ENCODE data around the gene MRPL10. TPM values are rescaled to one million over a fixed set of nuclear protein-coding genes. Genes with fewer than 3 reads are reported as not detected.

MRPL10 gene
- polyA plus RNA-seq, 1 donor: 48.4 TPM

DNA sequence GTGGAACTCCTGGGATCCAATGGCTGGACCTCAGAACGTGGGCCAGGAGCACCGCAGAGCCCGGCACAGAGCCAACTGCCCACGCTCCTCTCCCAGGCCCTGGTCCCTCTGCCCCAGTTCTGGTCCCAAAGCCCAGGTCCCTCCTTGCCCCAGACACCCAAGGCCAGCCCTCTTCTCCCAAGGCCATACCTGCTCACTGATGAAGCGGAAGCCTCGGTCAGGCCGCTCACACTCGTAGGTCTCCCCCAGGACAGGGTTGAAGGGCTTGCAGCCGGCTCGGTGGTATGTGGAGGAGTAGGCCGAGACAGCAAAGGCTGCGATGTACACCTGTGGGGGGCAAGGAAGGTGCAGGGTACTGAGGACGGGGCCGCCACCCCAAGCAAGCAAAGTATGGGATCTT, 18.3 kb downstream of the MRPL10 start:
- no CpG with 5 or more reads among the region's 14 CpGs for WGBS (ENCODE audit: insufficient coverage, low lambda C conversion rate)
- Histone ChIP-seq H3K4me1 (ENCODE audit: control insufficient read depth, insufficient read depth, low read length) (peaks cover 23% of the 10 kb centered on the region), H3K9me3 (ENCODE audit: control insufficient read depth, low read depth, low read length) (no peaks in the 10 kb centered on the region), H3K36me3 (ENCODE audit: control insufficient read depth, insufficient read depth, low read length) (peaks cover 78% of the 10 kb centered on the region), H3K27me3 (ENCODE audit: control insufficient read depth, insufficient read depth, low read length) (no peaks in the 10 kb centered on the region), H3K27ac (ENCODE audit: low read length) (no peak overlapping the region), H3K4me3 (ENCODE audit: low read length) (no peak overlapping the region)
- no peak for DNase-seq

DNA sequence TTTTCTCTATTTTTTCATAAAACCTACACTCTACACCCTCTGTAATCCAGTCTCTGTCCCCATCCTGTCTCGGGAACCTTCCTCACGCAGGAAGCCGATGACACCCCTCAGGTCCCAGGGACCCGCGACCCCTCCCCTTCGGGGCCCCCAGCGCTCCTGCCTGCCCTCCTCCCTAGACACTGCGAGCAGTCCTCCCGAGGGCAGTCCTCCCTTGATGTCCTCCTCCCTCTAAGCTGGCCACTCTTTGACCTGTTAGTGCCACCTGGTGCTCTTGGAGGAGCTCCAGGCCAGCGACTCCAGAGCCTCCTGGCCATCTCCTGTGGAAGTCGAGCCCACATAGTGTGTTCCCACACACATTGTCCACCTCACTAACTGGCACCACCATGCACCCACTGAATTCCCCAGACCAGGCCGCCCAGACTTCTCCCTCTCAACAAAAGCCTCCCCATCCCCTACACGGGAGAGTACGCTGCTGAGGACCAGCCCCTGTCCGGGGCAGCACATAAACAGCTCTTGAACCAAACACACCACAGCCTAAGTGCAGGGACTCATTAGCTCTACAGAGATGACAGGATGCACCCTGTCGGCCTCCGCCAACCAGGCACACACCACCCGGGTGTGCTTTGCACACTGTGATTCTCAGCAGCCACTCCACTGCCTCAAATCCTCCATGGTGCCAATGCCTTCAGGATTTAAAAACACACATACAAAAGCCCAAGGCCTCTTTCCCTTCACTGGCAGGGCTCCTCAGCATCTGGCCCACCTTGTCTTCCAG, 19.0 kb downstream of the MRPL10 start:
- peaks cover 23% of the 10 kb centered on the region for H3K4me1 ChIP-seq (ENCODE audit: control insufficient read depth, insufficient read depth, low read length)
- no peak for DNase-seq
- no CpG with 5 or more reads among the region's 18 CpGs for WGBS (ENCODE audit: insufficient coverage, low lambda C conversion rate)
- H3K36me3 ChIP-seq (ENCODE audit: control insufficient read depth, insufficient read depth, low read length): peaks cover 78% of the 10 kb centered on the region
- H3K27ac ChIP-seq (ENCODE audit: low read length): no peak overlapping the region
- H3K9me3 ChIP-seq (ENCODE audit: control insufficient read depth, low read depth, low read length): no peaks in the 10 kb centered on the region
- H3K4me3 ChIP-seq (ENCODE audit: low read length): no peak overlapping the region
- no peaks in the 10 kb centered on the region for H3K27me3 ChIP-seq (ENCODE audit: control insufficient read depth, insufficient read depth, low read length)

DNA sequence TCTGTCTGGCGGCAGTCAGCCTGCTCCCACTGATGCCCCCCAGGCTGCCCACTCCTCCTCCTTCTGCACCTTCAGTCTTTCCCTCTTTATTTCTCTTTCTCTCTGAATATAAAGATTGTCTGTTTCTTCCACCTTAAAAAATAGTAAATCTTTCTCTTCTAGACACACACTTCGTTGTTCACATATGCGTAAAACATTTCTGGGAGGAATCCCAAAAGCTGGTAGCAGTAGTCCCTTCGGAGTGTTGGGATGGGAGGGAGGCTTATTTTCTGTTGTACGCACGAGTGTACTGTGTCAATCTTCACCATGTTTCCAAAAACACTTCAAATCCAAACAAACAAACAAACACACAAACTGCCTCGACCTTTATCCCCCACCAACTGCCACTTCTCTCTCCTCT, 19.6 kb downstream of the MRPL10 start:
- peaks cover 23% of the 10 kb centered on the region for H3K4me1 ChIP-seq (ENCODE audit: control insufficient read depth, insufficient read depth, low read length)
- no peaks in the 10 kb centered on the region for H3K27me3 ChIP-seq (ENCODE audit: control insufficient read depth, insufficient read depth, low read length)
- no peak overlapping the region for H3K4me3 ChIP-seq (ENCODE audit: low read length)
- H3K27ac ChIP-seq (ENCODE audit: low read length): no peak overlapping the region
- no peaks in the 10 kb centered on the region for H3K9me3 ChIP-seq (ENCODE audit: control insufficient read depth, low read depth, low read length)
- WGBS (ENCODE audit: insufficient coverage, low lambda C conversion rate): 67% methylated on average over 1 of the region's 7 CpGs
- DNase-seq: no peak
- H3K36me3 ChIP-seq (ENCODE audit: control insufficient read depth, insufficient read depth, low read length): peaks cover 80% of the 10 kb centered on the region

DNA sequence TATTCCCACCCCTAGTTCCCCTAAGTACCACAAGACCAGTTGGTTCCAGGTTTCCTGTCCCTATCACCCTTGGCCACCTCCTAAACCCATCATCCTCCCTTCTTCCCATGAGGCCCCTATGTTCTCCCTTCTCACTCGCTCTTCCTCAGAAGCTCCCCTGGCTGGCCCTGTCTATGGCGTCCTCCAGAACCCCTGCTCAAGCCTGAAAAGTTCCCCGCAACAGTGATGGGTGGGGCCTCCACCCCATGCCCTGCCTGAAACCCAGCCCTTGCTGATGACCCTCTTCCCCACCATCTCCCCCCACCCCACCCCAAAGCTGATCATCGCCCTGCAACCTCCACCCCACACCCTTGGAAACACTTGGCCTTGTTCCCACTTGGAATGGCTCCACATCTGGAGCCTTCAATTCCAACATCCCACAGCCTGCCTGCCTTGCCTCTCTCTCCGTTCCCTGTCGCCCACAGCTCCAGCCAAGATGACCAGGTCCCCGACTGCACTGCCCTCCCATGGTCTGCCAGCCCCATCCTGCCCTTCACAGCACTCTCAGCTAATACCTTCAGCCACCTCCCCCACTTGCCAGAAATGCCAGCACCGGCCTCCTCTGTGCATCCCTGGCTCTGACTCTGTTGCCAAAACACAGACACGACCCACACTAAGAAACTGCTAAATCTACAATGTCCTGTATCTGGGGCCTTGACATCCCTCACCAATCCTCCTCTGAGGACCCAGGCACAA, 20.3 kb downstream of the MRPL10 start:
- DNase-seq: no peak
- peak overlapping the region; percentile 26 for H3K27ac ChIP-seq (ENCODE audit: low read length)
- no peaks in the 10 kb centered on the region for H3K9me3 ChIP-seq (ENCODE audit: control insufficient read depth, low read depth, low read length)
- H3K36me3 ChIP-seq (ENCODE audit: control insufficient read depth, insufficient read depth, low read length): peaks cover 76% of the 10 kb centered on the region
- WGBS (ENCODE audit: insufficient coverage, low lambda C conversion rate): no CpG with 5 or more reads among the region's 9 CpGs
- H3K27me3 ChIP-seq (ENCODE audit: control insufficient read depth, insufficient read depth, low read length): no peaks in the 10 kb centered on the region
- H3K4me1 ChIP-seq (ENCODE audit: control insufficient read depth, insufficient read depth, low read length): peaks cover 23% of the 10 kb centered on the region
- no peak overlapping the region for H3K4me3 ChIP-seq (ENCODE audit: low read length)

DNA sequence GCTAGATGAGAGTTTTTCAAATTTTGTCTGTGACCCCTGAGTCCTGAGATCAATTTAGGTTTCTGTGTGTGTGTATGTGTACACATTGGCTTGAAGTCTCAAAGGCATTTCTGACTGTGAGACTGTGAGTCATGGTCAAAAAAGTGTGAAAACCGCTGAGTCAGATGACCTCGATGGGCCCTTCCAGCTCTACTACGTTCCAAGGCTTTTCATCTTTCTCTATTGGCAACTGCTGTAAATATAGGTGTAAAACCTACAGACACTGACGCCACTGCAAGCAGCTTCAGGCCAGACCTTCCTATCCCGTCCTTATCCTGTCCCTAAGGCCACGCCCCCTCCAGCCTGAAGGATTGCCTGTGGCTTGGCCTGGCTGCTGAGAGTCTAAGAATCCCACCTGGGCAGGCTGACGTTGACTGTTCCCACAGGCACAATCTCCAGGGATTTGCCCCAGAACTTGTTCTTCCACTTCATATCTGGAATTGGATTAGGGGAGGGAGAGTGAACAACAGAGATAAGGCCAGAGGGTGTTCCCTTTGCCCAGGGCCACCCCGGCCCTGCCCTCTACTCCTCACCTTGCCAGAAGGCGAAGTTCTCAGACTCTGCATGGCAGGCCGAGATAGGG, 21.0 kb downstream of the MRPL10 start:
- Histone ChIP-seq H3K4me1 (ENCODE audit: control insufficient read depth, insufficient read depth, low read length) (peaks cover 23% of the 10 kb centered on the region), H3K27me3 (ENCODE audit: control insufficient read depth, insufficient read depth, low read length) (no peaks in the 10 kb centered on the region), H3K36me3 (ENCODE audit: control insufficient read depth, insufficient read depth, low read length) (peaks cover 68% of the 10 kb centered on the region), H3K4me3 (ENCODE audit: low read length) (no peak overlapping the region), H3K27ac (ENCODE audit: low read length) (peak overlapping the region; percentile 26), H3K9me3 (ENCODE audit: control insufficient read depth, low read depth, low read length) (no peaks in the 10 kb centered on the region)
- DNase-seq: peak; percentile 81 to 93
- no CpG with 5 or more reads among the region's 10 CpGs for WGBS (ENCODE audit: insufficient coverage, low lambda C conversion rate)

DNA sequence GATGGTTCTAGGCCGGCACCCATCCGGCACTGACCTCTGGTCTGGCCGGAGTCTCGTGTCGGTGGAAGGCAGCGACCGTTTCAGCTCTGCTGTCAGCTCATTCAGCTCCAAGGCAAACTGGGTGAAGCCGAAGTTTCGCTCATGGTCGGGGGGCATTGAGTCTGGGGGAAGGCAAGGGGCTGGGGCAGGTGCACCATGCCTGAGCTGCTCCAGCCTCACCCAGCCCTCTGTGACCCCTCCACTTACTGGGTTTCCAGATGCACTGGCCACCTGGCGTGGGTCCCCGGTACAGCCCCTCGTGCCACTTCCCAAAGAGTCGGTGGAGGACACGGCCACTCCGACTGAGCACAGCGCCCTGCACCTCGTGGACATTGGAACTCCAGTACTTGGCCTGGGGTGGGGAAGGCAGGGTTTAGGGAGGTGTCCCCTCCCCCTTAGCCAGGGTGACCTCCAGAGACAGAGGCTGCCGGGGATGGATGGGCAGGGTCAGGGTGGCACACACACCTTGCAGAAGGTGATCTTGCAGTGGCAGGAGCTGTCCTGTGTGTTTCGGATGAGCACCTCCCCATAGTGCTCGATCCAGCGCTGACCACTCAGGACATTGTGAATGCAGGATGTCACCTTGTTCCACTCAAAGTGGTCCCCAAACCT, 22.4 kb downstream of the MRPL10 start:
- no peak overlapping the region for H3K27ac ChIP-seq (ENCODE audit: low read length)
- WGBS (ENCODE audit: insufficient coverage, low lambda C conversion rate): no CpG with 5 or more reads among the region's 22 CpGs
- peaks cover 55% of the 10 kb centered on the region for H3K36me3 ChIP-seq (ENCODE audit: control insufficient read depth, insufficient read depth, low read length)
- no peak for DNase-seq
- H3K4me1 ChIP-seq (ENCODE audit: control insufficient read depth, insufficient read depth, low read length): peaks cover 23% of the 10 kb centered on the region
- H3K4me3 ChIP-seq (ENCODE audit: low read length): no peak overlapping the region
- H3K9me3 ChIP-seq (ENCODE audit: control insufficient read depth, low read depth, low read length): no peaks in the 10 kb centered on the region
- H3K27me3 ChIP-seq (ENCODE audit: control insufficient read depth, insufficient read depth, low read length): no peaks in the 10 kb centered on the region

DNA sequence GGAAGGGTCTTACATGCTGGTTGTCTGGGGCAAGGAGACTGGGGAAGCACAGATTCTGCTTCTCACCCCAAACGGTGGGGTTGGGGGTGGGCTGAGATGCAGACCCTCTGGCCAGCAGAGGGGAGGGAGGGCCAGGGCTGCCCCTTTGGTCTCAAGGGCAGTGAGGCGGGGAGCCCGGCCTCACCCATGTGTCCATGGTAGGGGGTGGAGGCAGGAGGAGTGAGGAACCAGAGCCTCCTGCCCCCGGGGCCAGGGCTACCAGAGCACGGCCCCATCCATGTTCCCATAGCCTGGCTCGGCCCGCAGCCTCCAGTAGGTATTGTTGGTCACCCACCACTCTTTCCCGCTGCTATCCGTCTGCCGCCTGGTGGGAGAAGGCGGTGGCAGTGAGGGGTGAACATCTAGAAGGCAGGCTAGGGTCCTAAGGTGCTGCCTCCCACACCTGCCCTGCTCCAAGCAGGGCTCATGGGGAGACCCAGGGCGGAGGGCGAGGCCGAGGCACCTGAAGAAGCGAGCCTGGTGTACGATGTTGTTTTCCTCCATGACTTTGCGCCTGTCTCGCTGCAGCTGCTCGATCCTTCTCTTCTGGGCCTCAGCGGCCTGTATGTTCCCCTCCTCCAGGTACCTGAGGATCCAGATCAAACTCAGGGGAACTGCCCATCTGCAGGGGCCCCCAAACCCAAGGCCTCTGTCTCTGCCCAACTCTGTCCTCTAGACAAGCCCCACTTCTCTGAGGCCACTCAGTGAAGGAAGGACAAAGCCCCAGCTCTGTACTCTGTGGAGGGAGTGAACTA, 23.1 kb downstream of the MRPL10 start:
- H3K4me1 ChIP-seq (ENCODE audit: control insufficient read depth, insufficient read depth, low read length): peaks cover 23% of the 10 kb centered on the region
- H3K36me3 ChIP-seq (ENCODE audit: control insufficient read depth, insufficient read depth, low read length): peaks cover 50% of the 10 kb centered on the region
- no CpG with 5 or more reads among the region's 20 CpGs for WGBS (ENCODE audit: insufficient coverage, low lambda C conversion rate)
- H3K9me3 ChIP-seq (ENCODE audit: control insufficient read depth, low read depth, low read length): no peaks in the 10 kb centered on the region
- no peak overlapping the region for H3K27ac ChIP-seq (ENCODE audit: low read length)
- no peak overlapping the region for H3K4me3 ChIP-seq (ENCODE audit: low read length)
- DNase-seq: no peak
- H3K27me3 ChIP-seq (ENCODE audit: control insufficient read depth, insufficient read depth, low read length): no peaks in the 10 kb centered on the region

DNA sequence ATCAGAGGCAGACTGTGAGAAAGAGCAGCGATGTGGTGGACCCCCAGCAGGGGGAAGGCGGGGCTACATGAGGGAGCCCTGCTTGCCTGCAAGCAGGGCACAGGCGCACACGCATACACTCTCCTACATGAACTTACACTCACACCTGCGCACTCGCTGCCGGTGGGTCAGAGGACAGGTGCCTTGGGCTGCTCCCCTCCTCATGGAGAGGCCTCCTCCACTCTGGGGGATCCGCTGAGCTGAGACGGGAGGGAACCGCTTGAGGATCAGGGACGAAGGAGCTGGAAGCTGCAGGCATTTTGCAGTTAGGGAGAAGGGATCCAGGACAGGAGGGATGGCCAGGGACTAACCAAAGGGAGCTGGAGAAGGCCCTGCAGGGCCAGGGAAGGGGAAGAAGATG, 23.9 kb downstream of the MRPL10 start:
- peaks cover 43% of the 10 kb centered on the region for H3K36me3 ChIP-seq (ENCODE audit: control insufficient read depth, insufficient read depth, low read length)
- DNase-seq: no peak
- no CpG with 5 or more reads among the region's 11 CpGs for WGBS (ENCODE audit: insufficient coverage, low lambda C conversion rate)

DNA sequence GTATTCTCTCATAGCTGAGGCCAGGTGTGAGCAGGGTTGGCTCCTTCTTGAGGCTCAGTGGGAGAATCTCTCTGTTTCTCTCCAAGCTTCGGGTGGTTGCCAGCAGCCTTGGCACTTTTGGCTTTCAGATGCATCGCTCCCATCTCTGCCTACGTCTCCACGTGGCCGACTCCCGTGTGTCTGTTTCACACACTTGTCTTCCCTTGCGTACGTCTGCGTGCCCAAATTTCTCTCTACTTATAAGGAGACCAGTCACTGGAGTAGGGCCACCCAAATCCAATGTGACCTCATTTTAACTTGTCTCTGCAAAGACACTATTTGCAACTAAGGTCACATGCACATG, 24.5 kb downstream of the MRPL10 start:
- H3K27me3 ChIP-seq (ENCODE audit: control insufficient read depth, insufficient read depth, low read length): no peaks in the 10 kb centered on the region
- H3K36me3 ChIP-seq (ENCODE audit: control insufficient read depth, insufficient read depth, low read length): peaks cover 38% of the 10 kb centered on the region
- 100% methylated on average over 5 of the region's 9 CpGs for WGBS (ENCODE audit: insufficient coverage, low lambda C conversion rate)
- no peak overlapping the region for H3K27ac ChIP-seq (ENCODE audit: low read length)
- no peak for DNase-seq
- peaks cover 23% of the 10 kb centered on the region for H3K4me1 ChIP-seq (ENCODE audit: control insufficient read depth, insufficient read depth, low read length)
- no peak overlapping the region for H3K4me3 ChIP-seq (ENCODE audit: low read length)
- H3K9me3 ChIP-seq (ENCODE audit: control insufficient read depth, low read depth, low read length): no peaks in the 10 kb centered on the region

More for the DNA sequence above, 23.9 kb downstream of the MRPL10 start:
- Histone ChIP-seq H3K27ac (ENCODE audit: low read length) (no peak overlapping the region), H3K4me1 (ENCODE audit: control insufficient read depth, insufficient read depth, low read length) (peaks cover 23% of the 10 kb centered on the region), H3K27me3 (ENCODE audit: control insufficient read depth, insufficient read depth, low read length) (no peaks in the 10 kb centered on the region), H3K4me3 (ENCODE audit: low read length) (no peak overlapping the region), H3K9me3 (ENCODE audit: control insufficient read depth, low read depth, low read length) (no peaks in the 10 kb centered on the region)

Data from large intestine (tissue), 3 donors.